Activated CD8-positive, alpha-beta T cell treated with anti-CD3 and anti-CD28 coated beads, Interleukin-2, amount 10 ng/mL, durations not matched to agents 7 days and 5 days (primary cell): ENCODE data around the gene PLCL1. TPM values are rescaled to one million over a fixed set of nuclear protein-coding genes. Genes with fewer than 3 reads are reported as not detected.

ENCODE experiments used
- ATAC-seq: fragments of 150-1000 bp; cut with Tn5 transposase; one replicate; pipeline ENCODE4 v1.10.0; 2021; ENCODE audit warnings: moderate library complexity
- CTCF ChIA-PET: fragments of 350-600 bp; sonication (Branson Sonifier 250); formaldehyde crosslinking; loops from one replicate; lab custom pipeline; 2021; ENCODE audit warnings: antibody characterized with exemption; lab: Charles Lee
- POLR2A ChIA-PET: fragments of 350-600 bp; sonication (Branson Sonifier 250); formaldehyde crosslinking; loops from one replicate; lab custom pipeline; 2021; ENCODE audit warnings: antibody characterized with exemption; lab: Charles Lee
- DNase-seq: peaks from one replicate; pipeline ENCODE4 v3.0.0-alpha.2; 2020
- H3K27ac Mint-ChIP-seq: one replicate; pipeline ENCODE4 v1.8.0; 2021; ENCODE audit warnings: mild to moderate bottlenecking, mixed read lengths
- H3K27me3 Mint-ChIP-seq: one replicate; pipeline ENCODE4 v1.8.0; 2021; ENCODE audit warnings: low read depth, mixed read lengths
- H3K36me3 Mint-ChIP-seq: one replicate; pipeline ENCODE4 v1.8.0; 2021; ENCODE audit warnings: low read depth, mixed read lengths
- H3K4me1 Mint-ChIP-seq: one replicate; pipeline ENCODE4 v1.8.0; 2021; ENCODE audit warnings: low read depth, mixed read lengths
- H3K4me3 Mint-ChIP-seq: one replicate; pipeline ENCODE4 v1.8.0; 2021; ENCODE audit warnings: mild to moderate bottlenecking, mixed read lengths
- H3K9me3 Mint-ChIP-seq: one replicate; pipeline ENCODE4 v1.8.0; 2022; ENCODE audit warnings: mixed read lengths; ENCODE audit not compliant: insufficient read depth
- total RNA-seq, 2 experiments: library from RNA; stranded (reverse); gene quantifications; one replicate each; pipeline ENCODE4 v1.2.3, GENCODE V29; 2021

Gene PLCL1
- total RNA-seq, 2 experiments from 2014 or later, result 0.08 to 0.18 TPM

GRCh38 chr2:197931661-197932312, 127.4 kb downstream of the PLCL1 start:
- peaks cover 4% of the 10 kb centered on the region for H3K4me1 Mint-ChIP-seq
- CTCF ChIA-PET, result no interaction called here
- no peaks in the 10 kb centered on the region for H3K36me3 Mint-ChIP-seq
- H3K27me3 Mint-ChIP-seq, result no peaks in the 10 kb centered on the region
- no peak overlapping the region for H3K27ac Mint-ChIP-seq
- H3K4me3 Mint-ChIP-seq, result no peak overlapping the region
- no peak for ATAC-seq
- POLR2A ChIA-PET, result no interaction called here
- H3K9me3 Mint-ChIP-seq, result no peaks in the 10 kb centered on the region
- no peak for DNase-seq

GRCh38 chr2:197932374-197932773, 128.0 kb downstream of the PLCL1 start:
- no peaks in the 10 kb centered on the region for H3K27me3 Mint-ChIP-seq
- POLR2A ChIA-PET, result no interaction called here
- H3K36me3 Mint-ChIP-seq, result no peaks in the 10 kb centered on the region
- no peak overlapping the region for H3K4me3 Mint-ChIP-seq
- no peaks in the 10 kb centered on the region for H3K9me3 Mint-ChIP-seq
- H3K4me1 Mint-ChIP-seq, result peaks cover 4% of the 10 kb centered on the region
- ATAC-seq (no peak), DNase-seq (no peak)
- CTCF ChIA-PET, result no interaction called here
- H3K27ac Mint-ChIP-seq, result no peak overlapping the region

GRCh38 chr2:197934261-197934933, 130.0 kb downstream of the PLCL1 start:
- no peak for DNase-seq
- no peaks in the 10 kb centered on the region for H3K36me3 Mint-ChIP-seq
- H3K4me1 Mint-ChIP-seq, result peaks cover 4% of the 10 kb centered on the region
- H3K4me3 Mint-ChIP-seq, result no peak overlapping the region
- CTCF ChIA-PET, result interaction anchor here (1.1 kb wide), 1 partner anchor 363 kb away, joined by 4 read pairs; no protein-coding TSS in a partner anchor
- no peaks in the 10 kb centered on the region for H3K9me3 Mint-ChIP-seq
- H3K27me3 Mint-ChIP-seq, result no peaks in the 10 kb centered on the region
- no peak for ATAC-seq
- POLR2A ChIA-PET, result interaction anchor here (0.6 kb wide), 2 partner anchors 207 to 233 kb away, joined by 3 to 5 read pairs; no protein-coding TSS in a partner anchor
- no peak overlapping the region for H3K27ac Mint-ChIP-seq

GRCh38 chr2:197934934-197935289, 130.5 kb downstream of the PLCL1 start:
- H3K36me3 Mint-ChIP-seq, result no peaks in the 10 kb centered on the region

GRCh38 chr2:197937814-197938213, 133.4 kb downstream of the PLCL1 start:
- no peak overlapping the region for H3K4me3 Mint-ChIP-seq
- ChIA-PET POLR2A (no interaction called here), CTCF (no interaction called here)
- no peaks in the 10 kb centered on the region for H3K9me3 Mint-ChIP-seq
- peaks cover 4% of the 10 kb centered on the region for H3K4me1 Mint-ChIP-seq
- no peak for DNase-seq
- no peaks in the 10 kb centered on the region for H3K36me3 Mint-ChIP-seq
- no peak overlapping the region for H3K27ac Mint-ChIP-seq
- H3K27me3 Mint-ChIP-seq, result no peaks in the 10 kb centered on the region
- ATAC-seq, result no peak

More at GRCh38 chr2:197934934-197935289, 130.5 kb downstream of the PLCL1 start:
- peaks cover 4% of the 10 kb centered on the region for H3K4me1 Mint-ChIP-seq
- H3K4me3 Mint-ChIP-seq, result no peak overlapping the region
- H3K27ac Mint-ChIP-seq, result no peak overlapping the region
- no peak for ATAC-seq
- POLR2A ChIA-PET, result no interaction called here
- CTCF ChIA-PET, result no interaction called here
- DNase-seq, result no peak
- no peaks in the 10 kb centered on the region for H3K9me3 Mint-ChIP-seq
- H3K27me3 Mint-ChIP-seq, result no peaks in the 10 kb centered on the region

GRCh38 chr2:197938555-197938954, 134.2 kb downstream of the PLCL1 start:
- no peaks in the 10 kb centered on the region for H3K36me3 Mint-ChIP-seq
- no peak overlapping the region for H3K27ac Mint-ChIP-seq
- ChIA-PET POLR2A (no interaction called here), CTCF (no interaction called here)
- H3K9me3 Mint-ChIP-seq, result no peaks in the 10 kb centered on the region
- ATAC-seq (no peak), DNase-seq (no peak)
- H3K4me3 Mint-ChIP-seq, result no peak overlapping the region
- H3K4me1 Mint-ChIP-seq, result peaks cover 4% of the 10 kb centered on the region
- no peaks in the 10 kb centered on the region for H3K27me3 Mint-ChIP-seq

- ATAC-seq (no peak), DNase-seq (no peak)
- ChIA-PET POLR2A (no interaction called here), CTCF (no interaction called here)
- H3K27ac Mint-ChIP-seq, result no peak overlapping the region
- H3K27me3 Mint-ChIP-seq, result no peaks in the 10 kb centered on the region
- H3K4me1 Mint-ChIP-seq, result peaks cover 3% of the 10 kb centered on the region
- H3K4me3 Mint-ChIP-seq, result no peak overlapping the region
- H3K36me3 Mint-ChIP-seq, result no peaks in the 10 kb centered on the region
- no peaks in the 10 kb centered on the region for H3K9me3 Mint-ChIP-seq
Observed at GRCh38 chr2:197939787-197940186, 135.4 kb downstream of the PLCL1 start.

GRCh38 chr2:197940382-197940781, 136.0 kb downstream of the PLCL1 start:
- DNase-seq, result no peak
- no peak overlapping the region for H3K27ac Mint-ChIP-seq
- no peak overlapping the region for H3K4me3 Mint-ChIP-seq
- H3K36me3 Mint-ChIP-seq, result no peaks in the 10 kb centered on the region
- H3K9me3 Mint-ChIP-seq, result no peaks in the 10 kb centered on the region
- no peak for ATAC-seq
- ChIA-PET POLR2A (no interaction called here), CTCF (no interaction called here)
- H3K27me3 Mint-ChIP-seq, result no peaks in the 10 kb centered on the region
- H3K4me1 Mint-ChIP-seq, result no peaks in the 10 kb centered on the region

GRCh38 chr2:197941715-197942114, 137.3 kb downstream of the PLCL1 start:
- Mint-ChIP-seq H3K9me3 (no peaks in the 10 kb centered on the region), H3K36me3 (no peaks in the 10 kb centered on the region), H3K4me1 (no peaks in the 10 kb centered on the region), H3K27ac (no peak overlapping the region), H3K27me3 (no peaks in the 10 kb centered on the region), H3K4me3 (no peak overlapping the region)
- ChIA-PET POLR2A (no interaction called here), CTCF (no interaction called here)
- DNase-seq (no peak), ATAC-seq (no peak)

- ATAC-seq (no peak), DNase-seq (no peak)
- no peak overlapping the region for H3K27ac Mint-ChIP-seq
- H3K4me3 Mint-ChIP-seq, result no peak overlapping the region
- POLR2A ChIA-PET, result no interaction called here
- H3K27me3 Mint-ChIP-seq, result no peaks in the 10 kb centered on the region
- H3K36me3 Mint-ChIP-seq, result no peaks in the 10 kb centered on the region
- no peaks in the 10 kb centered on the region for H3K4me1 Mint-ChIP-seq
- H3K9me3 Mint-ChIP-seq, result no peaks in the 10 kb centered on the region
- CTCF ChIA-PET, result interaction anchor here (0.8 kb wide), 1 partner anchor 139 kb away, joined by 3 read pairs; the partner anchor contains the start of gene PLCL1
Observed at GRCh38 chr2:197943731-197944130, 139.3 kb downstream of the PLCL1 start.

- Mint-ChIP-seq H3K27ac (no peak overlapping the region), H3K9me3 (no peaks in the 10 kb centered on the region), H3K4me1 (no peaks in the 10 kb centered on the region), H3K27me3 (no peaks in the 10 kb centered on the region), H3K36me3 (no peaks in the 10 kb centered on the region), H3K4me3 (no peak overlapping the region)
- no peak for ATAC-seq
- POLR2A ChIA-PET, result no interaction called here
- no peak for DNase-seq
- CTCF ChIA-PET, result interaction anchor here (0.8 kb wide), 1 partner anchor 140 kb away, joined by 3 read pairs; the partner anchor contains the start of gene PLCL1
Observed at GRCh38 chr2:197944416-197945096, 140.2 kb downstream of the PLCL1 start.

- Mint-ChIP-seq H3K4me1 (no peaks in the 10 kb centered on the region), H3K27me3 (no peaks in the 10 kb centered on the region), H3K36me3 (no peaks in the 10 kb centered on the region), H3K4me3 (no peak overlapping the region), H3K9me3 (no peaks in the 10 kb centered on the region), H3K27ac (no peak overlapping the region)
- ChIA-PET CTCF (no interaction called here), POLR2A (no interaction called here)
- no peak for DNase-seq
- no peak for ATAC-seq
Observed at GRCh38 chr2:197946562-197946961, 142.2 kb downstream of the PLCL1 start.
